ENCODE data around the gene COL4A6.

Gene COL4A6

DNA sequence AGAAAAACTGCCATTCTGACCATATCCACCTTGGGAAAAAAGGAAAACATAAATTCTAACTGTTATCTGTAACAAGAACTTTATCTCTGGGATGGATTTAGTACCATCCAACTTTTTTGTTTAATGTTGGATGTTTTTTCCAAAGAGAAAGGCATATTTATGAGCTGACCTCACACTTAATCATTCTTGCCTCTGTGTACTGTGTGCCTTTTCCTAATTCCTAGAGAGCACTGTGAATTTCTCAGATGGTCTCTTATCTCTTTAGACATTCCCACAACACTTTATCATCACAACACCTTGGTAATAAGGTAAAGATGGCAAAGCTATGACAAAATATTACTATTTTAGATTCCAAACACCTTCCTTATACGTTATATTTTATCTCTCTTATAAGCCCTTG lies 126.2 kb downstream of the COL4A6 start:
- Histone ChIP-seq H3K4me1 (no peaks in the 10 kb centered on the region), H3K27me3 (ENCODE audit: control insufficient read depth, insufficient read depth, low read length) (no peaks in the 10 kb centered on the region), H2AFZ (no peak overlapping the region), H3K27ac (no peak overlapping the region), H3K9me3 (ENCODE audit: control insufficient read depth, low read length) (no peaks in the 10 kb centered on the region), H3K4me3 (ENCODE audit: low read depth, low read length) (no peak overlapping the region), H3K36me3 (ENCODE audit: control insufficient read depth, insufficient read depth, low read length) (no peaks in the 10 kb centered on the region), H3K9ac (no peak overlapping the region), H3K4me2 (ENCODE audit: low read length) (no peak overlapping the region), H3K79me2 (no peaks in the 10 kb centered on the region)
- TF ChIP-seq, protein P1, sequence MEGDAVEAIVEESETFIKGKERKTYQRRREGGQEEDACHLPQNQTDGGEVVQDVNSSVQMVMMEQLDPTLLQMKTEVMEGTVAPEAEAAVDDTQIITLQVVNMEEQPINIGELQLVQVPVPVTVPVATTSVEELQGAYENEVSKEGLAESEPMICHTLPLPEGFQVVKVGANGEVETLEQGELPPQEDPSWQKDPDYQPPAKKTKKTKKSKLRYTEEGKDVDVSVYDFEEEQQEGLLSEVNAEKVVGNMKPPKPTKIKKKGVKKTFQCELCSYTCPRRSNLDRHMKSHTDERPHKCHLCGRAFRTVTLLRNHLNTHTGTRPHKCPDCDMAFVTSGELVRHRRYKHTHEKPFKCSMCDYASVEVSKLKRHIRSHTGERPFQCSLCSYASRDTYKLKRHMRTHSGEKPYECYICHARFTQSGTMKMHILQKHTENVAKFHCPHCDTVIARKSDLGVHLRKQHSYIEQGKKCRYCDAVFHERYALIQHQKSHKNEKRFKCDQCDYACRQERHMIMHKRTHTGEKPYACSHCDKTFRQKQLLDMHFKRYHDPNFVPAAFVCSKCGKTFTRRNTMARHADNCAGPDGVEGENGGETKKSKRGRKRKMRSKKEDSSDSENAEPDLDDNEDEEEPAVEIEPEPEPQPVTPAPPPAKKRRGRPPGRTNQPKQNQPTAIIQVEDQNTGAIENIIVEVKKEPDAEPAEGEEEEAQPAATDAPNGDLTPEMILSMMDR (IDR thresholded peaks at IDR 0.05), result no peak

DNA sequence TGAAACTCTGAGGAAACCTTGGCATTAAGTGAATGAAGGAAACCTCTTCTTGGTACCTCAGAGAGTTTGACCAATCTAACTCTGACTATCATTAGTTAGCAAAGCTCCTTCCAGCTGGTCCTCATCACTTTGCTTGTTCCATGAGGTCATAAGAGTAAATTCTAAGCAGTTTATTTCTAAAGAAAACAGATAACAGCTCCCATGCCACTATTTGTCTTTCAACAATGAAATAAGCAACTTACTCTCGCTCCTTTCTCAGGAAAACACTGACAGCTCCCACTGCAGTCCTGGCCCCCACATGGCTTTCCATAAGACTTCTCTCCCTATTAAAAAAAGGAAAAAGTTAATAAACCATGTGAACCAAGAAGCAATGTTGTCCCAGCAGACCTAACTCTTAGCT lies 127.7 kb downstream of the COL4A6 start:
- Histone ChIP-seq H3K9me3 (ENCODE audit: control insufficient read depth, low read length) (no peaks in the 10 kb centered on the region), H3K27ac (no peak overlapping the region), H3K36me3 (ENCODE audit: control insufficient read depth, insufficient read depth, low read length) (no peaks in the 10 kb centered on the region), H3K4me3 (ENCODE audit: low read depth, low read length) (no peak overlapping the region), H3K27me3 (ENCODE audit: control insufficient read depth, insufficient read depth, low read length) (no peaks in the 10 kb centered on the region), H2AFZ (no peak overlapping the region), H3K4me1 (no peaks in the 10 kb centered on the region), H3K4me2 (ENCODE audit: low read length) (no peak overlapping the region), H3K79me2 (no peaks in the 10 kb centered on the region), H3K9ac (no peak overlapping the region)
- TF ChIP-seq, protein P1 (IDR thresholded peaks at IDR 0.05), result no peak

DNA sequence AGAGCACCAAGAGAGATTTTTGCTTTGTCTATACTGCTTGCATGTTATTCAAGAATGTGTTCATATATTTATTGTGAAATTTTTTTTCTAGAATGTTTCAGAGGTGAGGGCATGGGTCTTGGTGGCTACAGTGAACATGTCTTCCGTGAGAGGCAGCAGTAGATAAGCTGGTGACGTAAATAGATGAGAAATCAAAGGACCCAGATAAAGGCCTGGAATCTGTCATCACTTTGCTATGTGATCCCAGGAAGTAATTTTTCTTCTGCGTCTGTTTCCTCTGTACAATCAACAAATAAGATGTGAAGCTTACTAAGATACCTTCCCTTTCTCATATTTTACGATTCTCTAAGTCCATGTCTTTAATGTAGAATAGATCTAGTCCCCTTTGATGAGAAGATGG lies 129.1 kb downstream of the COL4A6 start:
- Histone ChIP-seq H3K9me3 (ENCODE audit: control insufficient read depth, low read length) (no peaks in the 10 kb centered on the region), H3K27ac (no peak overlapping the region), H3K27me3 (ENCODE audit: control insufficient read depth, insufficient read depth, low read length) (no peaks in the 10 kb centered on the region), H3K4me2 (ENCODE audit: low read length) (no peak overlapping the region), H3K36me3 (ENCODE audit: control insufficient read depth, insufficient read depth, low read length) (no peaks in the 10 kb centered on the region), H3K4me3 (ENCODE audit: low read depth, low read length) (no peak overlapping the region), H2AFZ (no peak overlapping the region), H3K9ac (no peak overlapping the region), H3K4me1 (no peaks in the 10 kb centered on the region), H3K79me2 (no peaks in the 10 kb centered on the region)
- TF ChIP-seq, protein P1 (IDR thresholded peaks at IDR 0.05), result no peak

DNA sequence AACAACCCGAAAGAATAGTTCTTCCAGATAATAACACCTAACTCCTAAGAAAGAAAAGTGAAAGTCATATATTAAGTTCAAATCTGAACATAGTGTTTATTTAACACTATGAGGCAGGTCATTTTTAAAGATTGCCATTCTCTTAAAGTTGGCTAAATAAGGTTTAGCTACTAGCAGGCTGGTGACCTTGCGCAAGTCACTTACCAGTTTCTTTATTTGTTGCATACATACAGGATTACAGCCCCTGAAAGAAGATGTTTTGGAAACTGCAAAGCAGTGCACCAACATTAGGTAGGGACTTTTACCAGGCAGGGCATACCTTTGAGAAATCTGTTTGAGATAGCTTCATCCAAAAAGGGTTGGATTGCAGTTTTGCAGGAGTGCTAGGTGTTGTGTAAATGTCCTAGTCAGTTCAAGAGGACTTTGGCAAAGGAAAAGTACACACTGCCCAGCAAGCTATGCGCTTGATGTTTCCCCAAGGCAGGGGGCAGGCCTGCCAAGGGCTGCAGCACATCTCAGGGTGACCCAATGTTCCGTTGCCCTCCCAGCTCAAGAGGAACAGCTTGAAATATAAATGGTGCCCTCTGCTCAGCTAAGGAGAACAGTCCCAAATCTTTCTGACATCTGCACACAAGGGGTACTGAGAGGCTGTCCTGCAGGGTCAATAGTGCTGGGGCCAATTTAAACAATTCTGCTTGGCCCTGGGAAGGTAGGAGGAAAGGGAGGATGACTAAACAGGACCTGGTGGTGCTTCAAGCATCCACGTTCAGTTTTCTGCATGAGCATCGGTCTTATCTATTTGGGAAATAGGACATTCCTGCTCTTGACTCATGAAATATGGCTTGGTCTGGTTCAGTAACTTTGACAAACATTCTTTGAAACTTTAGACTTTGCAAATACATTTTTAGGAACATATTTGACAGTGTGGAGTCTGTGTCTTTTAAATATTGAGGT lies 130.8 kb downstream of the COL4A6 start:
- Histone ChIP-seq H3K27ac (no peak overlapping the region), H3K4me2 (ENCODE audit: low read length) (no peak overlapping the region), H3K4me3 (ENCODE audit: low read depth, low read length) (no peak overlapping the region), H3K4me1 (no peaks in the 10 kb centered on the region), H3K9ac (no peak overlapping the region), H2AFZ (no peak overlapping the region), H3K36me3 (ENCODE audit: control insufficient read depth, insufficient read depth, low read length) (no peaks in the 10 kb centered on the region), H3K27me3 (ENCODE audit: control insufficient read depth, insufficient read depth, low read length) (no peaks in the 10 kb centered on the region), H3K79me2 (no peaks in the 10 kb centered on the region), H3K9me3 (ENCODE audit: control insufficient read depth, low read length) (no peaks in the 10 kb centered on the region)
- TF ChIP-seq, protein P1 (IDR thresholded peaks at IDR 0.05), result no peak

DNA sequence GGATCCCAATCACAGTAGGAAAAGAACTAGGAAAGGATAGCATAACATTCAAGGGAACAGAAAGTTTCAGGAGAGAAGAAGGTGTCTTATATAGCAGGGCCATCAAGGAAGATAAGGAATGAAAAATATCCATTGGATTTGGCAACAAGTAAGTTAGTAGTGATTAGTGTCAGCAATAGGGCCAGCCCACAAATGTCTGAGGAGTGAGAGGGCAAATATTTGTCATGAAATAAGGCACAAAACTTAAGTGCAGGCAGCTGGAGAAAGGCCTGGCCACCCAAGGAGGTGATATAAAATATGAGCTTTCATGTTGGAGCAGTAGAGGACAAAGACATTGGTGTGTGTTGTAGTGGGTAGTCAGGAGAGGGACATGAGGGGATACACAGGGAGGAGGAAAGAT lies 132.1 kb downstream of the COL4A6 start:
- H3K9me3 ChIP-seq (ENCODE audit: control insufficient read depth, low read length), result no peaks in the 10 kb centered on the region
- H3K27me3 ChIP-seq (ENCODE audit: control insufficient read depth, insufficient read depth, low read length), result no peaks in the 10 kb centered on the region
- H3K4me2 ChIP-seq (ENCODE audit: low read length), result no peak overlapping the region
- H3K4me3 ChIP-seq (ENCODE audit: low read depth, low read length), result no peak overlapping the region
- TF ChIP-seq, protein P1 (IDR thresholded peaks at IDR 0.05), result no peak
- H3K36me3 ChIP-seq (ENCODE audit: control insufficient read depth, insufficient read depth, low read length), result no peaks in the 10 kb centered on the region
- no peak overlapping the region for H3K27ac ChIP-seq
- no peaks in the 10 kb centered on the region for H3K4me1 ChIP-seq
- H2AFZ ChIP-seq, result no peak overlapping the region
- no peaks in the 10 kb centered on the region for H3K79me2 ChIP-seq
- no peak overlapping the region for H3K9ac ChIP-seq
